ENCODE measurements around the gene KCND3.
"Not testable (repeated sequence)": the region's sequence is repeated elsewhere in the genome, so short reads cannot be mapped to it uniquely, and the experiment has no call there.

Gene KCND3

GRCh38 chr1:111799722-111800121 is 189.7 kb downstream of the KCND3 start:
- not testable (repeated sequence) for H3K9me3 ChIP-seq (ENCODE audit: low read length); H3K4me1 ChIP-seq (ENCODE audit: insufficient read depth, low read length); H3K27ac ChIP-seq (ENCODE audit: low read depth, low read length); H3K9ac ChIP-seq (ENCODE audit: low read length); H3K27me3 ChIP-seq (ENCODE audit: control insufficient read depth in 1 of 2, insufficient read depth in 2 of 2, low read length in 2 of 2); H3K36me3 ChIP-seq (ENCODE audit: insufficient read depth, low read length); H3K4me3 ChIP-seq (ENCODE audit: low read depth in 1 of 2, low read length in 2 of 2)

- H3K4me1 ChIP-seq (ENCODE audit: insufficient read depth, low read length), result no peaks in the 10 kb centered on the region
- no peak overlapping the region for H3K4me3 ChIP-seq (ENCODE audit: low read depth in 1 of 2, low read length in 2 of 2)
These were observed 190.9 kb downstream of the KCND3 start for GRCh38 chr1:111798580-111798979.

DNA sequence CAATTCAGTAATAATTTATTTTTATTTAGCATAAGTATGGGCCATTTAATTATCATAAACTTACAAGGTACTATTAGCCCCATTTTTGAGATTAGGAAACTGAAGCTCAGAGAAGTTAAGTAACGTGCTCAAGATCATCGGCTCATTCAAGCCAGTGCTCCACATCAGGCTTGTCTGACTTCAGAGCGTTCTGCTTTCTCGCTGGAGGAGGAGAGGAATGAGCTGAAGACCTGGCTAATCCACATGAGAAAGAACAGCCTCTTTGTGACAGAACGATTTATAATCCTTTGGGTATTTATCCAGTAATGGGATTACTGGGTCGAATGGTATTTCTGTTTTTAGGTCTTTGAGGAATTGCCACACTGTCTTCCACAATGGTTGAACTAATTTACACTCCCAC is 194.1 kb downstream of the KCND3 start:
- no peak overlapping the region for H3K9ac ChIP-seq (ENCODE audit: low read length)
- no peaks in the 10 kb centered on the region for H3K4me1 ChIP-seq (ENCODE audit: insufficient read depth, low read length)
- H3K9me3 ChIP-seq (ENCODE audit: low read length), result no peaks in the 10 kb centered on the region
- H3K36me3 ChIP-seq (ENCODE audit: insufficient read depth, low read length), result no peaks in the 10 kb centered on the region
- H3K4me3 ChIP-seq (ENCODE audit: low read depth in 1 of 2, low read length in 2 of 2), result no peak overlapping the region
- H3K27ac ChIP-seq (ENCODE audit: low read depth, low read length), result no peak overlapping the region
- no peaks in the 10 kb centered on the region for H3K27me3 ChIP-seq (ENCODE audit: control insufficient read depth in 1 of 2, insufficient read depth in 2 of 2, low read length in 2 of 2)

More at GRCh38 chr1:111798580-111798979, 190.9 kb downstream of the KCND3 start:
- Histone ChIP-seq H3K27ac (ENCODE audit: low read depth, low read length) (no peak overlapping the region), H3K9ac (ENCODE audit: low read length) (no peak overlapping the region), H3K36me3 (ENCODE audit: insufficient read depth, low read length) (no peaks in the 10 kb centered on the region), H3K27me3 (ENCODE audit: control insufficient read depth in 1 of 2, insufficient read depth in 2 of 2, low read length in 2 of 2) (no peaks in the 10 kb centered on the region), H3K9me3 (ENCODE audit: low read length) (no peaks in the 10 kb centered on the region)

DNA sequence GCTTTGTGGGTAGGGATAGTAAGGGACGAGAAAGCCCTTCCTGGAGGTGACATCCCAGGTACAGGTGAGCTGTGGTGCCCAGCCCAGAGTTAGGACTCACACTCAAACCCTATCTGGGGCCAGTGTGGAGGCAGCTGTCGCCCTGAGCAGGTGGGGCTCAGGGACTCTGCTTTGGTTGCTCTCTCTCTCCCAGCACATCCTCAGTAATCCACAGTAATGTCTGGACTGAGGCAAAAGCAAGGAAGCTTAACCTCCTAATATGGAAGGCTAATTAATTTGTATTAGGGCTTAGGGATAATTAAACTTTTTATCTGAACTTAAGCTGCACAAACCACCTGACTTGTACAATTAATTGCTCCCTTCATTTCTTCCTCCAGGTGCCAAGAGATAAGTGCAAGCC is 195.5 kb downstream of the KCND3 start:
- Histone ChIP-seq H3K36me3 (ENCODE audit: insufficient read depth, low read length) (no peaks in the 10 kb centered on the region), H3K27me3 (ENCODE audit: control insufficient read depth in 1 of 2, insufficient read depth in 2 of 2, low read length in 2 of 2) (no peaks in the 10 kb centered on the region), H3K27ac (ENCODE audit: low read depth, low read length) (no peak overlapping the region), H3K9me3 (ENCODE audit: low read length) (no peaks in the 10 kb centered on the region), H3K4me1 (ENCODE audit: insufficient read depth, low read length) (no peaks in the 10 kb centered on the region), H3K4me3 (ENCODE audit: low read depth in 1 of 2, low read length in 2 of 2) (no peak overlapping the region), H3K9ac (ENCODE audit: low read length) (no peak overlapping the region)

- Histone ChIP-seq H3K27me3 (ENCODE audit: control insufficient read depth in 1 of 2, insufficient read depth in 2 of 2, low read length in 2 of 2) (no peaks in the 10 kb centered on the region), H3K9ac (ENCODE audit: low read length) (no peak overlapping the region), H3K4me3 (ENCODE audit: low read depth in 1 of 2, low read length in 2 of 2) (no peak overlapping the region), H3K36me3 (ENCODE audit: insufficient read depth, low read length) (no peaks in the 10 kb centered on the region), H3K9me3 (ENCODE audit: low read length) (no peaks in the 10 kb centered on the region), H3K4me1 (ENCODE audit: insufficient read depth, low read length) (no peaks in the 10 kb centered on the region), H3K27ac (ENCODE audit: low read depth, low read length) (no peak overlapping the region)
These were observed 197.2 kb downstream of the KCND3 start for GRCh38 chr1:111792249-111792648.

- Histone ChIP-seq H3K27ac (ENCODE audit: low read depth, low read length) (no peak overlapping the region), H3K9ac (ENCODE audit: low read length) (no peak overlapping the region), H3K4me3 (ENCODE audit: low read depth in 1 of 2, low read length in 2 of 2) (no peak overlapping the region), H3K9me3 (ENCODE audit: low read length) (no peaks in the 10 kb centered on the region), H3K36me3 (ENCODE audit: insufficient read depth, low read length) (no peaks in the 10 kb centered on the region), H3K27me3 (ENCODE audit: control insufficient read depth in 1 of 2, insufficient read depth in 2 of 2, low read length in 2 of 2) (no peaks in the 10 kb centered on the region), H3K4me1 (ENCODE audit: insufficient read depth, low read length) (no peaks in the 10 kb centered on the region)
These were observed 197.7 kb downstream of the KCND3 start for GRCh38 chr1:111791776-111792175.

DNA sequence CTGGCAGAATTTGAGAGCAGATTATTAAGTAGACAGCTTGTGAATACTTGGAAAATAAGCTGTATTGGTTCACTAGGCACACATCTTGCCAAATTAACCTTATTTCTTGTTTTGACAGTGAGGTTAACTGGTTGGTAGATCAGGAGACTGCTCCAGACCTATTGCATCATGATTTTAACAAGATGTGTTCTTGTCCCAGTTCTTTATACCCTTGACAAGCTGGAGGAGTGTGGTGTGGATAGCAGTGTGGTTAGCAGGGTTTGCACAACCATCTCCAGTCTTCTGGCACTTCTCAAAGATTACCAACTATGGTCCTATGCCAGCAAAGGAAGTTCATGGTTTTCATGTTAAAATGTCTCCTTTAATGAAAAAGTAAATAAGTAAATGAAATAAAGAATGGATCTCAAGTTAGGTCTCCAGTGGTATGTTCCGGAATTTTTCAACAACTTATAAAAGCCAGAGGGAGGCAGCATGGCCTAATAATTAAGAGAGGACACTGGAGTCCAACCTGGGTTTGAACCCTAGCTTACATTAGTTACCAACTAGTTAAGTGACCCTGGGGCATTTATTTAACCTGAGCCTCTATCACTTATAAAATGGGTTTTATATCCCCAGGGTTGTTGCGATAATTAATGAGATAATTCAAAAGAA is 199.7 kb downstream of the KCND3 start:
- Histone ChIP-seq H3K9ac (ENCODE audit: low read length) (no peak overlapping the region), H3K36me3 (ENCODE audit: insufficient read depth, low read length) (no peaks in the 10 kb centered on the region), H3K9me3 (ENCODE audit: low read length) (no peaks in the 10 kb centered on the region), H3K4me3 (ENCODE audit: low read depth in 1 of 2, low read length in 2 of 2) (no peak overlapping the region), H3K27ac (ENCODE audit: low read depth, low read length) (no peak overlapping the region), H3K4me1 (ENCODE audit: insufficient read depth, low read length) (no peaks in the 10 kb centered on the region), H3K27me3 (ENCODE audit: control insufficient read depth in 1 of 2, insufficient read depth in 2 of 2, low read length in 2 of 2) (no peaks in the 10 kb centered on the region)

GRCh38 chr1:111789142-111789541 is 200.3 kb downstream of the KCND3 start:
- H3K27ac ChIP-seq (ENCODE audit: low read depth, low read length), result no peak overlapping the region
- H3K9ac ChIP-seq (ENCODE audit: low read length), result no peak overlapping the region

GRCh38 chr1:111786669-111787207 is 202.7 kb downstream of the KCND3 start:
- Histone ChIP-seq H3K27ac (ENCODE audit: low read depth, low read length) (no peak overlapping the region), H3K4me3 (ENCODE audit: low read depth in 1 of 2, low read length in 2 of 2) (no peak overlapping the region), H3K36me3 (ENCODE audit: insufficient read depth, low read length) (no peaks in the 10 kb centered on the region), H3K4me1 (ENCODE audit: insufficient read depth, low read length) (no peaks in the 10 kb centered on the region), H3K9ac (ENCODE audit: low read length) (no peak overlapping the region), H3K27me3 (ENCODE audit: control insufficient read depth in 1 of 2, insufficient read depth in 2 of 2, low read length in 2 of 2) (no peaks in the 10 kb centered on the region), H3K9me3 (ENCODE audit: low read length) (no peaks in the 10 kb centered on the region)

More at GRCh38 chr1:111789142-111789541, 200.3 kb downstream of the KCND3 start:
- no peaks in the 10 kb centered on the region for H3K27me3 ChIP-seq (ENCODE audit: control insufficient read depth in 1 of 2, insufficient read depth in 2 of 2, low read length in 2 of 2)
- H3K36me3 ChIP-seq (ENCODE audit: insufficient read depth, low read length), result no peaks in the 10 kb centered on the region
- no peaks in the 10 kb centered on the region for H3K9me3 ChIP-seq (ENCODE audit: low read length)
- no peak overlapping the region for H3K4me3 ChIP-seq (ENCODE audit: low read depth in 1 of 2, low read length in 2 of 2)
- H3K4me1 ChIP-seq (ENCODE audit: insufficient read depth, low read length), result no peaks in the 10 kb centered on the region

DNA sequence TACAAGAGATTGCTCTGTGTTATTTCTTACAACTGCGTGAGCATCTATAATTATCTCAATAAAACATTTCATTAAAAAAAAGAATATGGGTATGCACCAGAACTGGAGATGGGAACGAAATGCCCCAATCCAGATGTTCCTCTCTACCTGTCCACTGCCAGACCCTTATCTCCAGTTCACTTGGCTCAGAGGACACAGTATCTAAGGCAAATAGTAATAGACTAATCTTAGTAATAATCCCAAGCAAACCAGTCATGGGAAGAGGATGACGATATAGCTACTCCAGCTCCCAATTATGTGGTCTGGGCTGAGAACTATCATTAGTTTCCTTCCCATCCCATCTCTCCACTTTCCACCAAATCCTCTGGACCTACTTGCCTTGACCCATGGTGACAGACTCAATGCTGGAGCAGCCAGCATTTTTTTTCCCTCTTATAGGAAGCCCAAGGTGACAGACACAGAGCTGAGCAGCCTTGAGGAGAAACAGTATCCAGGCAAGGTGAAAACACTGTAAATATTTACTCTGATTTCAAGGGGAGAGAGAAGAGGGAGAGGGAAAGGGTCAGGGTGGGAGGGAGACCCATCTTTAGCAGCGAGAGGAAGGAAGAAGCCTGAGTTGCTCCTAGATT is 205.1 kb downstream of the KCND3 start:
- Histone ChIP-seq H3K27ac (ENCODE audit: low read depth, low read length) (no peak overlapping the region), H3K4me3 (ENCODE audit: low read depth in 1 of 2, low read length in 2 of 2) (no peak overlapping the region), H3K27me3 (ENCODE audit: control insufficient read depth in 1 of 2, insufficient read depth in 2 of 2, low read length in 2 of 2) (no peaks in the 10 kb centered on the region), H3K9me3 (ENCODE audit: low read length) (no peaks in the 10 kb centered on the region), H3K9ac (ENCODE audit: low read length) (no peak overlapping the region), H3K4me1 (ENCODE audit: insufficient read depth, low read length) (no peaks in the 10 kb centered on the region), H3K36me3 (ENCODE audit: insufficient read depth, low read length) (no peaks in the 10 kb centered on the region)

- Histone ChIP-seq H3K27me3 (ENCODE audit: control insufficient read depth in 1 of 2, insufficient read depth in 2 of 2, low read length in 2 of 2) (no peaks in the 10 kb centered on the region), H3K36me3 (ENCODE audit: insufficient read depth, low read length) (no peaks in the 10 kb centered on the region), H3K27ac (ENCODE audit: low read depth, low read length) (no peak overlapping the region), H3K9ac (ENCODE audit: low read length) (no peak overlapping the region), H3K4me1 (ENCODE audit: insufficient read depth, low read length) (no peaks in the 10 kb centered on the region), H3K9me3 (ENCODE audit: low read length) (no peaks in the 10 kb centered on the region), H3K4me3 (ENCODE audit: low read depth in 1 of 2, low read length in 2 of 2) (no peak overlapping the region)
These were observed 209.9 kb downstream of the KCND3 start for GRCh38 chr1:111779546-111779945.

Measured in muscle layer of colon (tissue), 2 donors.